H9 (cell line): ENCODE measurements around the gene RAMP3. TPM values are rescaled to one million over a fixed set of nuclear protein-coding genes. Genes with fewer than 3 reads are reported as not detected.

Experiments used
- DNase-seq: peaks from one replicate; pipeline ENCODE4 v3.0.0-alpha.2; 2017
- H2AFZ ChIP-seq: one replicate; pipeline ENCODE4 v1.6.1; 2013; ENCODE audit warnings: mild to moderate bottlenecking, low read length, control low read depth, moderate library complexity
- H2AK5ac ChIP-seq: 2 replicates; pipeline ENCODE4 v1.6.1; 2013; ENCODE audit warnings: low read length, control low read depth, mixed read lengths; ENCODE audit not compliant: insufficient read length
- H2BK120ac ChIP-seq: one replicate; pipeline ENCODE4 v1.6.1; 2013; ENCODE audit warnings: low read depth, mild to moderate bottlenecking, low read length, control low read depth, inconsistent platforms; ENCODE audit not compliant: poor library complexity, severe bottlenecking
- H2BK12ac ChIP-seq: 2 replicates; pipeline ENCODE4 v1.6.1; 2013; ENCODE audit warnings: low read length, control low read depth, mixed read lengths, low read depth; ENCODE audit not compliant: insufficient read length
- H2BK15ac ChIP-seq: 2 replicates; pipeline ENCODE4 v1.6.1; 2013; ENCODE audit warnings: low read depth, low read length, control low read depth
- H2BK20ac ChIP-seq: one replicate; pipeline ENCODE4 v1.6.1; 2013; ENCODE audit warnings: low read depth, mild to moderate bottlenecking, low read length, control low read depth, inconsistent platforms; ENCODE audit not compliant: poor library complexity, severe bottlenecking
- H2BK5ac ChIP-seq: 2 replicates; pipeline ENCODE4 v1.6.1; 2013; ENCODE audit warnings: low read length, control low read depth, mixed read lengths; ENCODE audit not compliant: insufficient read length
- H3K14ac ChIP-seq: 2 replicates; pipeline ENCODE4 v1.6.1; 2013; ENCODE audit warnings: low read length, control low read depth; ENCODE audit not compliant: insufficient read depth
- H3K18ac ChIP-seq: 2 replicates; pipeline ENCODE4 v1.6.1; 2013; ENCODE audit warnings: low read depth, mild to moderate bottlenecking, mixed read lengths, low read length, control low read depth; ENCODE audit not compliant: insufficient read length
- H3K23ac ChIP-seq: 2 replicates; pipeline ENCODE4 v1.6.1; 2013; ENCODE audit warnings: low read length, control low read depth, mixed read lengths, low read depth; ENCODE audit not compliant: insufficient read length
- H3K23me2 ChIP-seq: 2 replicates; pipeline ENCODE4 v1.6.1; 2013; ENCODE audit warnings: low read depth, mild to moderate bottlenecking, mixed read lengths, low read length, control low read depth; ENCODE audit not compliant: insufficient read length, poor library complexity, severe bottlenecking
- H3K27ac ChIP-seq: 2 replicates; pipeline ENCODE4 v1.5.1; 2013; ENCODE audit warnings: low read length, control low read depth, mixed read lengths, low read depth; ENCODE audit not compliant: insufficient read length
- H3K27me3 ChIP-seq: 2 replicates; pipeline ENCODE4 v1.6.1; 2013; ENCODE audit warnings: low read length, control low read depth, inconsistent platforms; ENCODE audit not compliant: insufficient read depth
- H3K4ac ChIP-seq: 2 replicates; pipeline ENCODE4 v1.6.1; 2013; ENCODE audit warnings: low read depth, mild to moderate bottlenecking, control low read depth, inconsistent platforms, low read length, moderate library complexity
- H3K4me1 ChIP-seq: 2 replicates; pipeline ENCODE4 v1.6.1; 2013; ENCODE audit warnings: low read length, control low read depth, inconsistent platforms; ENCODE audit not compliant: insufficient read depth
- H3K4me2 ChIP-seq: 2 replicates; pipeline ENCODE4 v1.6.1; 2013; ENCODE audit warnings: low read length, control low read depth, mixed read lengths; ENCODE audit not compliant: insufficient read length, insufficient read depth
- H3K56ac ChIP-seq: 2 replicates; pipeline ENCODE4 v1.6.1; 2013; ENCODE audit warnings: low read depth, mild to moderate bottlenecking, mixed read lengths, low read length, control low read depth; ENCODE audit not compliant: insufficient read length
- H3K79me1 ChIP-seq: 2 replicates; pipeline ENCODE4 v1.6.1; 2013; ENCODE audit warnings: low read depth, mild to moderate bottlenecking, moderate library complexity, low read length, control low read depth, inconsistent platforms; ENCODE audit not compliant: insufficient read depth, poor library complexity, severe bottlenecking
- H3K79me2 ChIP-seq: 2 replicates; pipeline ENCODE4 v1.6.1; 2013; ENCODE audit warnings: low read length, control low read depth, inconsistent platforms; ENCODE audit not compliant: insufficient read depth
- H3K9ac ChIP-seq: 2 replicates; pipeline ENCODE4 v1.6.1; 2013; ENCODE audit warnings: low read length, control low read depth, mixed read lengths; ENCODE audit not compliant: insufficient read length; ENCODE audit errors: extremely low read depth
- H3K9me3 ChIP-seq: one replicate; pipeline ENCODE4 v1.6.1; 2013; ENCODE audit warnings: low read depth, low read length, inconsistent platforms; ENCODE audit not compliant: control insufficient read depth
- H3T11ph ChIP-seq: one replicate; pipeline ENCODE4 v1.6.1; 2013; ENCODE audit warnings: mild to moderate bottlenecking, low read length, control low read depth, inconsistent platforms
- H4K20me1 ChIP-seq: one replicate; pipeline ENCODE4 v1.6.1; 2013; ENCODE audit not compliant: control insufficient read depth, insufficient read length, insufficient read depth
- H4K5ac ChIP-seq: 2 replicates; pipeline ENCODE4 v1.6.1; 2013; ENCODE audit warnings: low read depth, mild to moderate bottlenecking, mixed read lengths, low read length, control low read depth; ENCODE audit not compliant: insufficient read length
- H4K8ac ChIP-seq: replicated peaks from 2 replicates; pipeline ENCODE4 v1.6.1; 2013; ENCODE audit warnings: low read length, control low read depth, mixed read lengths, low read depth; ENCODE audit not compliant: insufficient read length
- H4K91ac ChIP-seq: 2 replicates; pipeline ENCODE4 v1.6.1; 2013; ENCODE audit warnings: low read depth, mild to moderate bottlenecking, moderate library complexity, mixed read lengths, low read length, control low read depth; ENCODE audit not compliant: insufficient read length
- H3K27ac Mint-ChIP-seq, 3 experiments: 2 replicates in 2 of 3; 3 replicates in 1 of 3; pipeline ENCODE4 v1.8.0; 2020 to 2021; ENCODE audit warnings: mixed read lengths in 3 of 3, mild to moderate bottlenecking in 1 of 3, moderate library complexity in 1 of 3
- H3K27me3 Mint-ChIP-seq: 2 replicates; pipeline ENCODE4 v1.8.0; 2021; ENCODE audit warnings: low read depth, mild to moderate bottlenecking, moderate library complexity, mixed read lengths
- H3K36me3 Mint-ChIP-seq, 3 experiments: 2 replicates in 2 of 3; 3 replicates in 1 of 3; pipeline ENCODE4 v1.8.0; 2020 to 2021; ENCODE audit warnings: low read depth in 3 of 3, mixed read lengths in 3 of 3; ENCODE audit not compliant: insufficient read depth in 1 of 3
- H3K4me1 Mint-ChIP-seq, 2 experiments: 2 replicates each; pipeline ENCODE4 v1.8.0; 2020; ENCODE audit warnings: mixed read lengths in 2 of 2
- H3K4me3 Mint-ChIP-seq, 2 experiments: 2 replicates in 1 of 2; 3 replicates in 1 of 2; pipeline ENCODE4 v1.8.0; 2020 to 2021; ENCODE audit warnings: mild to moderate bottlenecking in 2 of 2, mixed read lengths in 2 of 2, moderate library complexity in 1 of 2
- H3K9me3 Mint-ChIP-seq, 2 experiments: 2 replicates in 1 of 2; 3 replicates in 1 of 2; pipeline ENCODE4 v1.8.0; 2020; ENCODE audit warnings: mild to moderate bottlenecking in 2 of 2, mixed read lengths in 2 of 2, moderate library complexity in 1 of 2
- CTCF ChIP-seq: fragments of 200-600 bp; sonication (generic); conservative IDR thresholded peaks from 3 replicates; pipeline ENCODE4 v1.8.0; 2021; ENCODE audit warnings: antibody characterized with exemption, mild to moderate bottlenecking
- whole genome bisulfite sequencing: extraction: QIAGEN DNeasy Blood & Tissue Kit; methylation state at CpG from one replicate; pipeline ENCODE4 v1.1.7; 2013; ENCODE audit warnings: missing lambda C conversion rate, low lambda C conversion rate, mixed read lengths; ENCODE audit not compliant: insufficient read length; ENCODE audit errors: extremely low coverage; 5-methylcytosine and 5-hydroxymethylcytosine counted together
- total RNA-seq: library from RNA; stranded (reverse); gene quantifications from 2 replicates; pipeline ENCODE4 v1.2.1, GENCODE V29; 2021

Gene RAMP3
- total RNA-seq, 1 experiment from 2014 or later = 0.63 TPM

- WGBS = no CpG with 5 or more reads among the region's 1 CpG
- peak overlapping the region; percentile 54 to 72 for H3K4me3 Mint-ChIP-seq
Measured at GRCh38 chr7:45158471-45158870, 880 bp downstream of the RAMP3 start.

More at GRCh38 chr7:45158471-45158870, 880 bp downstream of the RAMP3 start:
- H3K4ac ChIP-seq = no peak overlapping the region
- H3K23ac ChIP-seq = no peak overlapping the region
- Mint-ChIP-seq H3K27me3 (peaks cover 45% of the 10 kb centered on the region), H3K27ac (no peak overlapping the region), H3K9me3 (no peaks in the 10 kb centered on the region; a peak in 1 of 5 replicates), H3K36me3 (no peaks in the 10 kb centered on the region; a peak in 1 of 7 replicates), H3K4me1 (peaks cover 15 to 16% of the 10 kb centered on the region in 2 experiments)
- no peak overlapping the region for H3K4me2 ChIP-seq
- H4K91ac ChIP-seq = no peak overlapping the region
- no peaks in the 10 kb centered on the region for H3K4me1 ChIP-seq
- no peak overlapping the region for H2AFZ ChIP-seq
- no peak overlapping the region for H2BK20ac ChIP-seq
- H4K5ac ChIP-seq = no peak overlapping the region
- H3K79me1 ChIP-seq = no peaks in the 10 kb centered on the region
- H3K79me2 ChIP-seq = no peaks in the 10 kb centered on the region
- DNase-seq = no peak
- peaks cover 2% of the 10 kb centered on the region for H3K23me2 ChIP-seq
- H4K20me1 ChIP-seq = no peaks in the 10 kb centered on the region
- no peak overlapping the region for H3K14ac ChIP-seq
- no peak overlapping the region for H2AK5ac ChIP-seq
- H3K9ac ChIP-seq = no peak overlapping the region
- no peak overlapping the region for H3T11ph ChIP-seq
- H3K18ac ChIP-seq = no peak overlapping the region
- no peak overlapping the region for H2BK120ac ChIP-seq
- no peaks in the 10 kb centered on the region for H3K9me3 ChIP-seq
- H2BK5ac ChIP-seq = no peak overlapping the region
- H4K8ac ChIP-seq = no peak overlapping the region
- no peak for TF ChIP-seq CTCF
- no peak overlapping the region for H2BK15ac ChIP-seq
- no peak overlapping the region for H3K27ac ChIP-seq
- H3K56ac ChIP-seq = no peak overlapping the region
- H3K27me3 ChIP-seq = peaks cover 10% of the 10 kb centered on the region; the same call in 1 of the 2 replicates
- no peak overlapping the region for H2BK12ac ChIP-seq
